Trophoblast cell (in vitro differentiated cells and primary cell): Measurements from ENCODE around the gene WDR86.
A peak's percentile ranks its signal among the peaks of the same experiment; 100 is the strongest.

ENCODE experiments used
- DNase-seq, 2 donors: peaks; one replicate each; pipeline ENCODE4 v3.0.0-alpha.2; 2016
- H2AFZ ChIP-seq: 2 replicates; pipeline ENCODE4 v1.6.1; 2013; ENCODE audit warnings: low read length, moderate library complexity, mild to moderate bottlenecking; ENCODE audit not compliant: insufficient read depth, poor library complexity
- H2AK5ac ChIP-seq: 2 replicates; pipeline ENCODE4 v1.6.1; 2013; ENCODE audit warnings: mild to moderate bottlenecking, low read length
- H2BK120ac ChIP-seq: 2 replicates; pipeline ENCODE4 v1.6.1; 2013; ENCODE audit warnings: low read length, mild to moderate bottlenecking, moderate library complexity; ENCODE audit not compliant: insufficient read depth, poor library complexity
- H2BK12ac ChIP-seq: 2 replicates; pipeline ENCODE4 v1.6.1; 2013; ENCODE audit warnings: mild to moderate bottlenecking, low read length, moderate library complexity
- H2BK5ac ChIP-seq: 2 replicates; pipeline ENCODE4 v1.6.1; 2013; ENCODE audit warnings: low read length, low read depth, moderate library complexity, mild to moderate bottlenecking; ENCODE audit not compliant: poor library complexity
- H3K14ac ChIP-seq: 2 replicates; pipeline ENCODE4 v1.6.1; 2013; ENCODE audit warnings: mild to moderate bottlenecking, low read length
- H3K18ac ChIP-seq: 2 replicates; pipeline ENCODE4 v1.6.1; 2013; ENCODE audit warnings: mild to moderate bottlenecking, low read length
- H3K23ac ChIP-seq: 2 replicates; pipeline ENCODE4 v1.6.1; 2013; ENCODE audit warnings: low read length
- H3K27ac ChIP-seq: 2 replicates; pipeline ENCODE4 v1.5.1; 2013; ENCODE audit warnings: low read depth, mild to moderate bottlenecking, inconsistent platforms, low read length, moderate library complexity
- H3K27me3 ChIP-seq: 2 replicates; pipeline ENCODE4 v1.6.1; 2013; ENCODE audit warnings: inconsistent platforms, mild to moderate bottlenecking, low read length, moderate library complexity; ENCODE audit not compliant: insufficient read depth
- H3K36me3 ChIP-seq, 2 experiments: 1 replicate in 1 of 2; 2 replicates in 1 of 2; pipeline ENCODE4 v1.6.1; 2013; ENCODE audit warnings: low read length in 2 of 2, mild to moderate bottlenecking in 2 of 2, moderate library complexity in 1 of 2; ENCODE audit not compliant: insufficient read depth in 2 of 2, control insufficient read depth in 1 of 2
- H3K4ac ChIP-seq: 2 replicates; pipeline ENCODE4 v1.6.1; 2013; ENCODE audit warnings: low read depth, mild to moderate bottlenecking, low read length, moderate library complexity
- H3K4me1 ChIP-seq, 2 experiments: 1 replicate in 1 of 2; 2 replicates in 1 of 2; pipeline ENCODE4 v1.6.1; 2013; ENCODE audit warnings: low read length in 2 of 2, mild to moderate bottlenecking in 2 of 2, moderate library complexity in 1 of 2; ENCODE audit not compliant: insufficient read depth in 2 of 2, control insufficient read depth in 1 of 2
- H3K4me2 ChIP-seq: 2 replicates; pipeline ENCODE4 v1.6.1; 2013; ENCODE audit warnings: inconsistent platforms, mild to moderate bottlenecking, low read length, moderate library complexity
- H3K4me3 ChIP-seq: 2 replicates; pipeline ENCODE4 v1.5.1; 2013; ENCODE audit warnings: mild to moderate bottlenecking, low read depth, low read length, inconsistent platforms
- H3K79me1 ChIP-seq: one replicate; pipeline ENCODE4 v1.6.1; 2013; ENCODE audit warnings: low read length
- H3K79me2 ChIP-seq: 2 replicates; pipeline ENCODE4 v1.6.1; 2013; ENCODE audit warnings: low read length, mild to moderate bottlenecking; ENCODE audit not compliant: control insufficient read depth, insufficient read depth, poor library complexity
- H3K9ac ChIP-seq: 2 replicates; pipeline ENCODE4 v1.6.1; 2013; ENCODE audit warnings: mild to moderate bottlenecking, low read length
- H3K9me3 ChIP-seq: 2 replicates; pipeline ENCODE4 v1.6.1; 2013; ENCODE audit warnings: low read depth, mild to moderate bottlenecking, control low read depth, inconsistent platforms, low read length; ENCODE audit not compliant: insufficient read depth
- H4K12ac ChIP-seq: 2 replicates; pipeline ENCODE4 v1.6.1; 2013; ENCODE audit warnings: low read depth, mild to moderate bottlenecking, low read length, moderate library complexity
- H4K8ac ChIP-seq: 2 replicates; pipeline ENCODE4 v1.6.1; 2013; ENCODE audit warnings: low read depth, mild to moderate bottlenecking, low read length, moderate library complexity
- H4K91ac ChIP-seq: one replicate; pipeline ENCODE4 v1.6.1; 2013; ENCODE audit warnings: low read depth, mild to moderate bottlenecking, low read length, moderate library complexity
- WGBS: extraction: QIAGEN DNeasy Blood & Tissue Kit; methylation state at CpG from one replicate; pipeline ENCODE4 v1.1.7; 2013; ENCODE audit warnings: missing lambda C conversion rate; ENCODE audit not compliant: insufficient read length, insufficient coverage; ENCODE audit errors: extremely low coverage; 5-methylcytosine and 5-hydroxymethylcytosine counted together

The WDR86 gene

GRCh38 chr7:151429560-151430331 is 19.9 kb upstream of the WDR86 start:
- DNase-seq, result no peak
- Histone ChIP-seq H2BK120ac (no peak overlapping the region), H3K23ac (no peak overlapping the region), H3K27me3 (no peaks in the 10 kb centered on the region), H2AFZ (no peak overlapping the region), H3K9me3 (no peaks in the 10 kb centered on the region), H4K91ac (no peak overlapping the region), H3K4me3 (no peak overlapping the region), H2BK12ac (peak overlapping the region; percentile 42), H4K12ac (no peak overlapping the region), H3K4me2 (no peak overlapping the region), H2AK5ac (no peak overlapping the region), H3K4ac (no peak overlapping the region), H2BK5ac (no peak overlapping the region), H4K8ac (no peak overlapping the region), H3K4me1 (peaks cover 32 to 35% of the 10 kb centered on the region in 2 experiments), H3K9ac (no peak overlapping the region), H3K79me2 (peaks cover 3% of the 10 kb centered on the region), H3K36me3 (no peaks in the 10 kb centered on the region), H3K27ac (no peak overlapping the region), H3K14ac (peak overlapping the region; percentile 54), H3K79me1 (peaks cover 22% of the 10 kb centered on the region), H3K18ac (no peak overlapping the region)
- WGBS, result no CpG with 5 or more reads among the region's 10 CpGs

GRCh38 chr7:151429237-151429559 is 19.4 kb upstream of the WDR86 start:
- DNase-seq, result no peak
- H4K12ac ChIP-seq, result peak overlapping the region; percentile 6
- no peak overlapping the region for H2AFZ ChIP-seq
- WGBS, result no CpG with 5 or more reads among the region's 5 CpGs
- peak overlapping the region; percentile 7 for H3K4me2 ChIP-seq
- H3K27me3 ChIP-seq, result no peaks in the 10 kb centered on the region
- no peak overlapping the region for H3K4me3 ChIP-seq
- H3K9ac ChIP-seq, result no peak overlapping the region
- H3K79me2 ChIP-seq, result peaks cover 3% of the 10 kb centered on the region
- H3K18ac ChIP-seq, result peak overlapping the region; percentile 42
- H2BK5ac ChIP-seq, result peak overlapping the region; percentile 17
- H3K23ac ChIP-seq, result no peak overlapping the region
- H3K27ac ChIP-seq, result peak overlapping the region; percentile 54
- peak overlapping the region; percentile 67 for H3K14ac ChIP-seq
- peak overlapping the region; percentile 26 for H4K8ac ChIP-seq
- no peak overlapping the region for H3K4ac ChIP-seq
- H3K79me1 ChIP-seq, result peaks cover 22% of the 10 kb centered on the region
- H2AK5ac ChIP-seq, result peak overlapping the region; percentile 34
- peaks cover 32 to 37% of the 10 kb centered on the region in 2 experiments for H3K4me1 ChIP-seq
- H2BK120ac ChIP-seq, result peak overlapping the region; percentile 55
- H2BK12ac ChIP-seq, result peak overlapping the region; percentile 84
- no peaks in the 10 kb centered on the region for H3K9me3 ChIP-seq
- H4K91ac ChIP-seq, result peak overlapping the region; percentile 64
- H3K36me3 ChIP-seq, result no peaks in the 10 kb centered on the region

GRCh38 chr7:151428378-151429236 is 18.8 kb upstream of the WDR86 start:
- no peak overlapping the region for H3K4ac ChIP-seq
- peak overlapping the region; percentile 67 for H3K14ac ChIP-seq
- H3K4me2 ChIP-seq, result peak overlapping the region; percentile 47
- peak overlapping the region; percentile 84 for H2BK12ac ChIP-seq
- no peak overlapping the region for H3K9ac ChIP-seq
- H2AFZ ChIP-seq, result no peak overlapping the region
- H4K12ac ChIP-seq, result peak overlapping the region; percentile 6
- WGBS, result no CpG with 5 or more reads among the region's 13 CpGs
- H2BK120ac ChIP-seq, result peak overlapping the region; percentile 56
- peaks cover 32 to 37% of the 10 kb centered on the region in 2 experiments for H3K4me1 ChIP-seq
- H3K18ac ChIP-seq, result peak overlapping the region; percentile 42
- no peak for DNase-seq
- H3K27ac ChIP-seq, result peak overlapping the region; percentile 91
- no peak overlapping the region for H3K4me3 ChIP-seq
- H3K79me2 ChIP-seq, result peaks cover 3% of the 10 kb centered on the region
- peak overlapping the region; percentile 73 for H2BK5ac ChIP-seq
- no peaks in the 10 kb centered on the region for H3K9me3 ChIP-seq
- H3K79me1 ChIP-seq, result peaks cover 22% of the 10 kb centered on the region
- H3K23ac ChIP-seq, result no peak overlapping the region
- peak overlapping the region; percentile 43 for H4K8ac ChIP-seq
- H3K36me3 ChIP-seq, result no peaks in the 10 kb centered on the region
- H2AK5ac ChIP-seq, result peak overlapping the region; percentile 34
- H3K27me3 ChIP-seq, result no peaks in the 10 kb centered on the region
- peak overlapping the region; percentile 64 for H4K91ac ChIP-seq

- Histone ChIP-seq H3K79me2 (peaks cover 3% of the 10 kb centered on the region), H3K4me1 (peaks cover 32 to 37% of the 10 kb centered on the region in 2 experiments), H3K18ac (peak overlapping the region; percentile 85), H3K14ac (peak overlapping the region; percentile 86), H2BK5ac (peak overlapping the region; percentile 82), H4K8ac (peak overlapping the region; percentile 59), H3K23ac (no peak overlapping the region), H3K27ac (peak overlapping the region; percentile 91), H4K12ac (no peak overlapping the region), H3K79me1 (peaks cover 22% of the 10 kb centered on the region), H2AFZ (no peak overlapping the region), H3K36me3 (no peaks in the 10 kb centered on the region), H2AK5ac (peak overlapping the region; percentile 38), H3K4ac (peak overlapping the region; percentile 65), H2BK12ac (peak overlapping the region; percentile 56), H2BK120ac (peak overlapping the region; percentile 97), H3K9me3 (no peaks in the 10 kb centered on the region), H3K27me3 (no peaks in the 10 kb centered on the region), H4K91ac (peak overlapping the region; percentile 93), H3K4me3 (no peak overlapping the region), H3K9ac (no peak overlapping the region), H3K4me2 (peak overlapping the region; percentile 47)
- DNase-seq, result no peak
- WGBS, result no CpG with 5 or more reads among the region's 10 CpGs
These were observed 18.0 kb upstream of the WDR86 start for GRCh38 chr7:151427705-151428377.
